Effector memory CD8-positive, alpha-beta T cell (primary cell): ENCODE data around the gene ENKD1.
A peak's percentile ranks its signal among the peaks of the same experiment; 100 is the strongest.

ENCODE experiments used
- ATAC-seq: fragments of 150-1000 bp; cut with Tn5 transposase; replicated peaks from 2 replicates; pipeline ENCODE4 v1.10.0; 2021; ENCODE audit warnings: mild to moderate bottlenecking, moderate library complexity
- DNase-seq, 3 experiments: peaks; one replicate each; pipeline ENCODE4 v3.0.0; 2021
- H3K27ac Mint-ChIP-seq, 2 donors: one replicate each; pipeline ENCODE4 v1.8.0; 2022; ENCODE audit warnings: mild to moderate bottlenecking in 2 of 2, mixed read lengths in 2 of 2, moderate library complexity in 2 of 2
- H3K27me3 Mint-ChIP-seq, 2 donors: one replicate each; pipeline ENCODE4 v1.8.0; 2022; ENCODE audit warnings: mixed read lengths in 2 of 2
- H3K36me3 Mint-ChIP-seq: one replicate; pipeline ENCODE4 v1.8.0; 2022; ENCODE audit warnings: mild to moderate bottlenecking, moderate library complexity, mixed read lengths; ENCODE audit not compliant: insufficient read depth
- H3K4me1 Mint-ChIP-seq, 2 donors: one replicate each; pipeline ENCODE4 v1.8.0; 2022; ENCODE audit warnings: low read depth in 2 of 2, mixed read lengths in 2 of 2
- H3K4me3 Mint-ChIP-seq, 2 donors: one replicate each; pipeline ENCODE4 v1.8.0; 2022; ENCODE audit warnings: mild to moderate bottlenecking in 2 of 2, mixed read lengths in 2 of 2, moderate library complexity in 2 of 2
- H3K9me3 Mint-ChIP-seq, 2 donors: one replicate each; pipeline ENCODE4 v1.8.0; 2022; ENCODE audit warnings: mixed read lengths in 2 of 2

Gene ENKD1

GRCh38 chr16:67675579-67675935 lies 9.0 kb upstream of the ENKD1 start:
- Mint-ChIP-seq H3K4me1 (peaks cover 0 to 7% of the 10 kb centered on the region in 2 donors), H3K4me3 (no peak overlapping the region), H3K36me3 (peaks cover 3% of the 10 kb centered on the region), H3K27ac (peak overlapping the region in 1 of 2 donors; percentile 60), H3K27me3 (no peaks in the 10 kb centered on the region), H3K9me3 (no peaks in the 10 kb centered on the region)
- DNase-seq: no peak
- ATAC-seq: no peak

- Mint-ChIP-seq H3K9me3 (no peaks in the 10 kb centered on the region), H3K27ac (peak overlapping the region in 1 of 2 donors; percentile 80)
These were observed 8.5 kb upstream of the ENKD1 start for GRCh38 chr16:67674851-67675578.

GRCh38 chr16:67673712-67674580 lies 7.4 kb upstream of the ENKD1 start:
- Mint-ChIP-seq H3K36me3 (no peaks in the 10 kb centered on the region), H3K27ac (peak overlapping the region in 1 of 2 donors; percentile 80)
- no peak for ATAC-seq

More at GRCh38 chr16:67674851-67675578, 8.5 kb upstream of the ENKD1 start:
- no peak for DNase-seq
- H3K27me3 Mint-ChIP-seq: no peaks in the 10 kb centered on the region
- no peak overlapping the region for H3K4me3 Mint-ChIP-seq
- peaks cover 0 to 7% of the 10 kb centered on the region in 2 donors for H3K4me1 Mint-ChIP-seq
- H3K36me3 Mint-ChIP-seq: no peaks in the 10 kb centered on the region
- no peak for ATAC-seq

GRCh38 chr16:67672739-67673662 lies 6.5 kb upstream of the ENKD1 start:
- no peaks in the 10 kb centered on the region for H3K9me3 Mint-ChIP-seq
- H3K27ac Mint-ChIP-seq: peak overlapping the region; percentile 41 to 80
- no peaks in the 10 kb centered on the region for H3K36me3 Mint-ChIP-seq
- ATAC-seq (peak; percentile 25), DNase-seq (peak; percentile 39 to 43 (median 40))
- no peaks in the 10 kb centered on the region for H3K27me3 Mint-ChIP-seq
- peaks cover 0 to 8% of the 10 kb centered on the region in 2 donors for H3K4me1 Mint-ChIP-seq
- no peak overlapping the region for H3K4me3 Mint-ChIP-seq

More at GRCh38 chr16:67673712-67674580, 7.4 kb upstream of the ENKD1 start:
- Mint-ChIP-seq H3K9me3 (no peaks in the 10 kb centered on the region), H3K4me1 (peaks cover 0 to 7% of the 10 kb centered on the region in 2 donors), H3K27me3 (no peaks in the 10 kb centered on the region), H3K4me3 (no peak overlapping the region)
- no peak for DNase-seq

GRCh38 chr16:67672306-67672705 lies 5.8 kb upstream of the ENKD1 start:
- ATAC-seq: no peak
- H3K36me3 Mint-ChIP-seq: no peaks in the 10 kb centered on the region
- H3K4me3 Mint-ChIP-seq: no peak overlapping the region
- no peak for DNase-seq
- H3K9me3 Mint-ChIP-seq: no peaks in the 10 kb centered on the region
- peaks cover 0 to 13% of the 10 kb centered on the region in 2 donors for H3K4me1 Mint-ChIP-seq
- H3K27me3 Mint-ChIP-seq: no peaks in the 10 kb centered on the region
- H3K27ac Mint-ChIP-seq: peak overlapping the region in 1 of 2 donors; percentile 41

GRCh38 chr16:67669499-67670101 lies 3.0 kb upstream of the ENKD1 start:
- no peak for DNase-seq
- no peak overlapping the region for H3K4me3 Mint-ChIP-seq
- H3K4me1 Mint-ChIP-seq: peaks cover 0 to 16% of the 10 kb centered on the region in 2 donors
- no peak overlapping the region for H3K27ac Mint-ChIP-seq
- H3K9me3 Mint-ChIP-seq: no peaks in the 10 kb centered on the region
- H3K27me3 Mint-ChIP-seq: no peaks in the 10 kb centered on the region
- peaks cover 9% of the 10 kb centered on the region for H3K36me3 Mint-ChIP-seq
- ATAC-seq: no peak

GRCh38 chr16:67668495-67669157 lies 2.1 kb upstream of the ENKD1 start:
- Mint-ChIP-seq H3K4me1 (peaks cover 0 to 11% of the 10 kb centered on the region in 2 donors), H3K27me3 (no peaks in the 10 kb centered on the region), H3K27ac (no peak overlapping the region), H3K9me3 (no peaks in the 10 kb centered on the region), H3K36me3 (peaks cover 11% of the 10 kb centered on the region), H3K4me3 (no peak overlapping the region)
- no peak for ATAC-seq
- no peak for DNase-seq

- Mint-ChIP-seq H3K27me3 (no peaks in the 10 kb centered on the region), H3K27ac (peak overlapping the region in 1 of 2 donors; percentile 87), H3K9me3 (no peaks in the 10 kb centered on the region), H3K4me3 (peak overlapping the region in 1 of 2 donors; percentile 87), H3K4me1 (peaks cover 0 to 11% of the 10 kb centered on the region in 2 donors), H3K36me3 (peaks cover 13% of the 10 kb centered on the region)
- ATAC-seq: peak; percentile 82
- peak; percentile 57 to 69 (median 67) for DNase-seq
These were observed 1.4 kb upstream of the ENKD1 start for GRCh38 chr16:67667817-67668494.

GRCh38 chr16:67667453-67667816 lies 885 bp upstream of the ENKD1 start:
- Mint-ChIP-seq H3K4me1 (peaks cover 0 to 11% of the 10 kb centered on the region in 2 donors), H3K4me3 (peak overlapping the region; percentile 87 to 88), H3K36me3 (peaks cover 14% of the 10 kb centered on the region), H3K27ac (peak overlapping the region in 1 of 2 donors; percentile 87), H3K27me3 (no peaks in the 10 kb centered on the region), H3K9me3 (no peaks in the 10 kb centered on the region)
- ATAC-seq (no peak), DNase-seq (no peak)

GRCh38 chr16:67666032-67666551 lies 458 bp downstream of the ENKD1 start:
- peak overlapping the region; percentile 87 to 88 for H3K4me3 Mint-ChIP-seq
- H3K36me3 Mint-ChIP-seq: peaks cover 18% of the 10 kb centered on the region
- H3K27ac Mint-ChIP-seq: peak overlapping the region; percentile 87 to 90
- H3K9me3 Mint-ChIP-seq: no peaks in the 10 kb centered on the region
- no peaks in the 10 kb centered on the region for H3K27me3 Mint-ChIP-seq
- DNase-seq: no peak
- peak; percentile 5 for ATAC-seq
- H3K4me1 Mint-ChIP-seq: peaks cover 4 to 18% of the 10 kb centered on the region in 2 donors

GRCh38 chr16:67665598-67665997 lies 952 bp downstream of the ENKD1 start:
- ATAC-seq: no peak
- H3K27me3 Mint-ChIP-seq: no peaks in the 10 kb centered on the region
- DNase-seq: no peak
- H3K27ac Mint-ChIP-seq: peak overlapping the region in 1 of 2 donors; percentile 87
- peaks cover 7 to 20% of the 10 kb centered on the region in 2 donors for H3K4me1 Mint-ChIP-seq
- peaks cover 23% of the 10 kb centered on the region for H3K36me3 Mint-ChIP-seq
- H3K9me3 Mint-ChIP-seq: no peaks in the 10 kb centered on the region
- peak overlapping the region; percentile 51 to 56 for H3K4me3 Mint-ChIP-seq

- H3K36me3 Mint-ChIP-seq: peaks cover 25% of the 10 kb centered on the region
- ATAC-seq: no peak
- H3K9me3 Mint-ChIP-seq: no peaks in the 10 kb centered on the region
- no peaks in the 10 kb centered on the region for H3K27me3 Mint-ChIP-seq
- peak overlapping the region in 1 of 2 donors; percentile 72 for H3K27ac Mint-ChIP-seq
- peaks cover 7 to 20% of the 10 kb centered on the region in 2 donors for H3K4me1 Mint-ChIP-seq
- no peak for DNase-seq
- H3K4me3 Mint-ChIP-seq: no peak overlapping the region
These were observed 1.7 kb downstream of the ENKD1 start for GRCh38 chr16:67664871-67665270.
